CD14-positive monocyte (primary cell): ENCODE data around the gene NRN1L. TPM values are rescaled to one million over a fixed set of nuclear protein-coding genes. Genes with fewer than 3 reads are reported as not detected.
A peak's percentile ranks its signal among the peaks of the same experiment; 100 is the strongest.

Experiments used
- DNase-seq, 3 donors: peaks; one replicate each; pipeline ENCODE4 v3.0.0-alpha.2; 2011 to 2022
- H2AFZ ChIP-seq: 2 replicates; pipeline ENCODE4 v1.6.0; 2012; ENCODE audit warnings: mild to moderate bottlenecking, low read depth, low read length, inconsistent platforms; ENCODE audit not compliant: insufficient read depth, poor library complexity, severe bottlenecking
- H3K27ac ChIP-seq, 2 donors: 1 replicate in 1 of 2; 2 replicates in 1 of 2; pipeline ENCODE4 v1.5.1; 2012 to 2013; ENCODE audit warnings: low read length in 2 of 2, control low read depth in 1 of 2, inconsistent platforms in 1 of 2, low read depth in 1 of 2, mild to moderate bottlenecking in 1 of 2
- H3K27me3 ChIP-seq, 2 donors: one replicate each; pipeline versions ENCODE4 v1.6.0 to v1.6.1; 2011 to 2013; ENCODE audit warnings: low read length in 2 of 2; ENCODE audit not compliant: control insufficient read depth in 2 of 2, insufficient read depth in 2 of 2
- H3K36me3 ChIP-seq, 2 donors: replicated peaks in 1 of 2; 1 replicate in 1 of 2; 2 replicates in 1 of 2; pipeline versions ENCODE4 v1.5.1 to v1.6.1; 2012 to 2013; ENCODE audit warnings: low read length in 2 of 2, control low read depth in 1 of 2, inconsistent platforms in 1 of 2, mild to moderate bottlenecking in 1 of 2; ENCODE audit not compliant: insufficient read depth in 2 of 2, control insufficient read depth in 1 of 2
- H3K4me1 ChIP-seq, 2 donors: 1 replicate in 1 of 2; 2 replicates in 1 of 2; pipeline versions ENCODE4 v1.5.1 to v1.6.1; 2012 to 2013; ENCODE audit warnings: low read length in 2 of 2, control low read depth in 1 of 2, inconsistent platforms in 1 of 2, mild to moderate bottlenecking in 1 of 2, moderate library complexity in 1 of 2; ENCODE audit not compliant: insufficient read depth in 2 of 2, control insufficient read depth in 1 of 2
- H3K4me2 ChIP-seq: replicated peaks from 2 replicates; pipeline ENCODE3; 2012; ENCODE audit warnings: low read length, moderate library complexity, mild to moderate bottlenecking; ENCODE audit not compliant: poor library complexity, severe bottlenecking; ENCODE audit errors: extremely low read depth
- H3K4me3 ChIP-seq, 3 experiments: fragments of 200-600 bp in 1 of 3; sonication (generic) in 1 of 3; replicated peaks in 1 of 3; 1 replicate in 2 of 3; 2 replicates in 1 of 3; pipeline ENCODE4 v1.5.1; 2011 to 2013; ENCODE audit warnings: low read length in 3 of 3, mild to moderate bottlenecking in 3 of 3, control low read depth in 2 of 3, low read depth in 2 of 3, inconsistent platforms in 1 of 3, moderate library complexity in 1 of 3
- H3K79me2 ChIP-seq: 2 replicates; pipeline ENCODE4 v1.6.0; 2012; ENCODE audit warnings: mild to moderate bottlenecking, control low read depth, inconsistent platforms, low read length, moderate library complexity; ENCODE audit not compliant: insufficient read depth
- H3K9ac ChIP-seq: 2 replicates; pipeline ENCODE4 v1.6.0; 2017; ENCODE audit warnings: low read length, mild to moderate bottlenecking; ENCODE audit not compliant: insufficient read depth, poor library complexity, severe bottlenecking
- H3K9me3 ChIP-seq, 2 donors: replicated peaks in 1 of 2; 1 replicate in 1 of 2; 2 replicates in 1 of 2; pipeline versions ENCODE4 v1.5.1 to v1.6.1; 2012 to 2013; ENCODE audit warnings: low read length in 2 of 2, control low read depth in 1 of 2; ENCODE audit not compliant: control insufficient read depth in 1 of 2, insufficient read depth in 1 of 2
- H4K20me1 ChIP-seq: 2 replicates; pipeline ENCODE4 v1.6.0; 2012; ENCODE audit warnings: mild to moderate bottlenecking, low read length, control low read depth, moderate library complexity; ENCODE audit not compliant: insufficient read depth
- H3K27ac Mint-ChIP-seq, 7 donors: one replicate each; pipeline ENCODE4 v1.8.0; 2020; ENCODE audit warnings: mild to moderate bottlenecking in 7 of 7, mixed read lengths in 7 of 7, moderate library complexity in 6 of 7, inconsistent platforms in 2 of 7
- H3K27me3 Mint-ChIP-seq, 3 donors: one replicate each; pipeline ENCODE4 v1.8.0; 2021 to 2022; ENCODE audit warnings: low read depth in 3 of 3, mild to moderate bottlenecking in 3 of 3, mixed read lengths in 3 of 3, moderate library complexity in 3 of 3, inconsistent platforms in 1 of 3
- H3K36me3 Mint-ChIP-seq, 2 donors: one replicate each; pipeline ENCODE4 v1.8.0; 2020; ENCODE audit warnings: mixed read lengths in 2 of 2, inconsistent platforms in 1 of 2, mild to moderate bottlenecking in 1 of 2
- H3K4me1 Mint-ChIP-seq: one replicate; pipeline ENCODE4 v1.8.0; 2020; ENCODE audit warnings: mild to moderate bottlenecking, mixed read lengths
- H3K4me3 Mint-ChIP-seq, 2 donors: one replicate each; pipeline ENCODE4 v1.8.0; 2020; ENCODE audit warnings: mild to moderate bottlenecking in 2 of 2, mixed read lengths in 2 of 2, moderate library complexity in 1 of 2
- H3K9me3 Mint-ChIP-seq, 7 donors: one replicate each; pipeline ENCODE4 v1.8.0; 2020 to 2022; ENCODE audit warnings: mixed read lengths in 7 of 7, mild to moderate bottlenecking in 6 of 7, moderate library complexity in 6 of 7, inconsistent platforms in 2 of 7
- CTCF ChIP-seq: fragments of 200-600 bp; IDR thresholded peaks from one replicate; pipeline ENCODE4 v1.8.0; 2022; ENCODE audit warnings: antibody characterized with exemption, mild to moderate bottlenecking
- WGBS: methylation state at CpG from one replicate; pipeline ENCODE4 v1.1.5; 2013; ENCODE audit warnings: missing lambda C conversion rate; ENCODE audit not compliant: insufficient coverage; 5-methylcytosine and 5-hydroxymethylcytosine counted together
- intact Hi-C, 2 donors: fragments of 100-400 bp; cut with micrococcal nuclease; formaldehyde crosslinking; loops; one replicate each; pipeline versions ENCODE4 v1.15.0 to v1.15.1; 2023
- polyA plus RNA-seq, 3 donors: library from polyadenylated mRNA; depleted of rRNA in 1 of 3; unstranded in 2 of 3; stranded (reverse) in 1 of 3; fragments of 300-500 nt in 2 of 3; fragments of >200 nt in 1 of 3; fragmentation: Illumina TruSeq in 2 of 3; gene quantifications; 1 replicate in 2 of 3; 2 replicates in 1 of 3; pipeline ENCODE4 v1.2.3, GENCODE V29; 2012 to 2021

NRN1L gene
- polyA plus RNA-seq, 3 donors: 0.50 to 3.6 TPM; not detected in 1

DNA sequence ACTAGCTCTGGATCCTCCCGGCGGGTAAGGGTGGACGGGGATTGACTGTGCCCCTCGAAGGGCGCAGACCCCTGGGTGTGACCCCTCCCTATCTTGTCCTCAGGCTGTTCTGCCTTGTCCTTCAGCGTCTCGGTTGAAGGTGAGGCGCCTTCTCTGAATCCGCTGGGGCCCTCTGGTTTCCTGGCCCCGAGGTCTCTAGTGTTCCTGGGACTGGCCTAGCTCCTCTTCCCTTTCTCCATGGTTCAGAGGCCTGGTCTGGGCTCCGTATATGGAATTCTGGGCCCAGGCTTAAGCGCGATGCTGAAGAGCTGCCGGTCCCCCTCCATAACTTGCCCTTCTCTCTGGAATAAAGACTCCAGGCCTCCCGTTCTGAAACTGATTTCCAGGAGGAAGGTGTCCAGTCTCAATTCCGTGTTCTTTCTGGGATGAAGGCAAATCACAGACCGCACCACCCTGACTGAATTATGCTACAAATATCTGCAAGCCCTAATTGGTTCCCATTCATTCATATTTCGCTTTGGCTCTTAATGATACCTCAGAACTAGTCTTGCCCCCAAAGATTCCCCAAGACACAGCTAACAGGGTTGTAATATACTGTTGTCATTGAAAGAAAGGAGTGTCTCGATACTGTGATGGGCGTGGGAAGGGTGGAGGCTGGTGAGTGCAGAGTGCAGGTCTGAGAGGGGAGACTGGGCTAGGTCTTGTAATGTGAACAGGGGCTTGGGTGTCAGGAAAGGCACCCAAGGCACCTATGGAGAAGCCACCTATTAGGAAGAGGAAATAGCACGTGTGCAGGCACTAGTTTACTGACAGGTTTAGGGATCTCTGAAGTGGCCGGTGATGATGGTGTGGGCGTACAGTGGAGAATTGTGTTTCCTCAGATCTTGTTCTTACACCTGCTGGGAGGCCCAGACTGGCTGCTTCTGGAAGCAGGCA lies 11.0 kb upstream of the NRN1L start:
- peaks cover 38% of the 10 kb centered on the region for H3K4me1 Mint-ChIP-seq
- no peak for TF ChIP-seq CTCF
- peaks cover 31 to 34% of the 10 kb centered on the region in 2 donors for H3K4me1 ChIP-seq
- H3K9me3 ChIP-seq: no peaks in the 10 kb centered on the region
- H3K4me3 ChIP-seq: peak overlapping the region; percentile 92 to 99 (median 93)
- DNase-seq: no peak
- peaks cover 39% of the 10 kb centered on the region for H4K20me1 ChIP-seq
- H3K36me3 Mint-ChIP-seq: peaks cover 42 to 62% of the 10 kb centered on the region in 2 donors
- intact Hi-C loops: loop anchor here (2.0 to 10.0 kb wide), 4 partner anchors 27 to 61 kb away; partner anchors contain the start of genes CENPT (in 1 of the 2), CTRL (in 1 of the 2), NUTF2 (in 1 of the 2) and PSMB10 (in 1 of the 2)
- H3K9me3 Mint-ChIP-seq: peaks cover 0 to 2% (median 0%) of the 10 kb centered on the region in 7 donors
- peak overlapping the region; percentile 31 to 90 for H3K27ac ChIP-seq
- peak overlapping the region; percentile 98 for H2AFZ ChIP-seq
- WGBS: 12% methylated on average over 18 of the region's 23 CpGs
- H3K27me3 Mint-ChIP-seq: peaks cover 0 to 3% (median 0%) of the 10 kb centered on the region in 3 donors
- H3K4me3 Mint-ChIP-seq: peak overlapping the region; percentile 89 to 94
- H3K9ac ChIP-seq: peak overlapping the region; percentile 92
- H3K4me2 ChIP-seq: peak overlapping the region; percentile 85
- H3K27me3 ChIP-seq: no peaks in the 10 kb centered on the region
- H3K79me2 ChIP-seq: peaks cover 39% of the 10 kb centered on the region
- peaks cover 45 to 67% of the 10 kb centered on the region in 2 donors for H3K36me3 ChIP-seq
- peak overlapping the region; percentile 42 to 92 (median 88) for H3K27ac Mint-ChIP-seq

DNA sequence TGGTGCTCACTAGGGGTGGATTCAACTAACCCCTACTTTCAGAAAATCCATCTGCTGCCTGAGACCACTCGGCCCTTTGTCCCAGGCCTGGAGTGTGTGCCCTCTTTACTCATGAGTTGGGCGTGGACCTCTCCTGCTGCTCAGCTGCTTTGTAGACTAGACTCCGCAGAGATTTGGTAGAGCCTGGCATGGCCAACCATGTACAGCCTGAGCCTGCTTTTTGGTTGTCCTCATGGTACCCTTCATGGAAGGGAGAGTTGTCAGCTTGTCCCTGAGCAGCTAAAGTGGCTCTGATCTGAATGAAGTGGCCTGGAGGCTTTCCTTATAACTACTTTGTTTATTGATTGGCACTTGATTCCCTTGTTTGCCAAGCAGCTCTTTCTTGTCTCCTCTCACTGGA lies 10.3 kb upstream of the NRN1L start:
- H3K27me3 ChIP-seq: no peaks in the 10 kb centered on the region
- intact Hi-C loops: loop anchor here in 1 of 2 donors (5.0 to 10.0 kb wide), 2 partner anchors 42 to 60 kb away; partner anchors contain the start of genes CTRL and PSMB10
- Mint-ChIP-seq H3K27me3 (peaks cover 0 to 3% (median 0%) of the 10 kb centered on the region in 3 donors), H3K27ac (peak overlapping the region in 3 of 7 donors; percentile 15 to 92 (median 63)), H3K4me1 (peaks cover 38% of the 10 kb centered on the region), H3K4me3 (peak overlapping the region in 1 of 2 donors; percentile 94), H3K36me3 (peaks cover 49 to 64% of the 10 kb centered on the region in 2 donors), H3K9me3 (no peaks in the 10 kb centered on the region)
- DNase-seq: no peak
- H3K36me3 ChIP-seq: peaks cover 49 to 67% of the 10 kb centered on the region in 2 donors
- no peaks in the 10 kb centered on the region for H3K9me3 ChIP-seq
- peak overlapping the region; percentile 92 for H3K9ac ChIP-seq
- no peak overlapping the region for H2AFZ ChIP-seq
- 100% methylated on average over 1 of the region's 3 CpGs for WGBS
- H3K27ac ChIP-seq: peak overlapping the region in 1 of 2 donors; percentile 90
- H4K20me1 ChIP-seq: peaks cover 39% of the 10 kb centered on the region
- H3K4me1 ChIP-seq: peaks cover 31 to 34% of the 10 kb centered on the region in 2 donors
- H3K79me2 ChIP-seq: peaks cover 39% of the 10 kb centered on the region
- peak overlapping the region in 1 of 3 experiments; percentile 99 for H3K4me3 ChIP-seq
- peak overlapping the region; percentile 85 for H3K4me2 ChIP-seq
- TF ChIP-seq CTCF: no peak
